ENCODE results near the gene CLCN6.

Gene CLCN6

DNA sequence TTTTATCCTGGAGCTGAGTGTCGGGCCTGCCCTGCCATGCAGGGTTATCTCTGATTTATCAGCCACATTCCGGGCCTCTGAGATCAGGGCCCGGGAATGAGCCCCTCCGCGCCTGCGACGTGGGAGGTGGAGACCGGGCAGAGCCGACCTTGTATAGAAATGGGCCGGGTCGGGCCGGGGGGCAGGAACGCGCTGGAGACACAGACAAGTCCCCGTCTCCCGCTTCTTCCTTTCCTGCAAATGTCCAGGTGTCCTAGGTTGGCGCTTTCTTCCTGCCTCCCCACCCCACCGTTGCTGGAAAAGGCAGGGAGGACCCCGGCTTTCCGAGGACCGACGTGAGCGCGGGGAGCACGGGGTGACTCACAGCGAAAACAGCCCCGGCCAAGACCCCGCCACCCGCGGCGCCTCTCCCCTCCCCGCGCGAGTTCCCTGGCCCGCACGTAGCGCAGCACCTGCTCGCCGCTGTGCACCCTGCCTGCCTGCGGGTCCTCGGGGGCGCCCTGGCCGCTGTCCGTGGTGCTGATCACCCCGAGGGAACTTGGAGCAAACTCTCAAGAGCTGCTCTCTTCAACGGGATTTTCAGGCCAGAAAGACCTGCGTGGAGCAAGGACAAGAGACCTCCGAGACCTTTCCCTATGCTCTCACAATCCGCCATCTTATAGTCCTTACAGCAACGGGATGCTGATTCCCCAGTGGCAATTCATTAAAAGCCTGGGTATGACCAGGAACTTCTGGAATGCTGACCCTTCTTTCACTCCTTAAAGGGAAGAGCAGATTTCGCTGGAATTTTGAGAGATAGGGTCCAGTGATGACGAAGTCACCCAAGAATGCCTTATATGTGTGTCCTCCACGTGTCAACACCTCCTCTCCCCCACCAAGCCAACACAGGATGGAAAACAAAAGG, 53.2 kb downstream of the CLCN6 start (continued):
- no peak for TF ChIP-seq ZNF701 (tag by site-specific recombination; IDR thresholded peaks at IDR 0.05)
- TF ChIP-seq ZNF610 (tag by site-specific recombination; IDR thresholded peaks at IDR 0.05; ENCODE audit: borderline replicate concordance): no peak
- TF ChIP-seq ZIC2 (tag by site-specific recombination; IDR thresholded peaks at IDR 0.05): peak; percentile 88
- TF ChIP-seq ZNF48 (tag by site-specific recombination; IDR thresholded peaks at IDR 0.05): no peak
- no peak; the same call in 1 of the 2 replicates for TF ChIP-seq KLF17 (tag by site-specific recombination; IDR thresholded peaks at IDR 0.05)
- no peak for TF ChIP-seq ZNF654 (tag by site-specific recombination; IDR thresholded peaks at IDR 0.05; ENCODE audit: low read depth)
- no peak for TF ChIP-seq ZNF112 (tag by site-specific recombination; IDR thresholded peaks at IDR 0.05)
- no peak for TF ChIP-seq ZNF24 (tag by site-specific recombination; IDR thresholded peaks at IDR 0.05)
- no peak for TF ChIP-seq REPIN1 (tag by site-specific recombination; IDR thresholded peaks at IDR 0.05; ENCODE audit: low read depth)
- TF ChIP-seq ZNF133 (tag by site-specific recombination; IDR thresholded peaks at IDR 0.05): no peak
- no peak for TF ChIP-seq ZNF571 (tag by site-specific recombination; IDR thresholded peaks at IDR 0.05)
- no peak for TF ChIP-seq BCL11A (tag by site-specific recombination; IDR thresholded peaks at IDR 0.05; ENCODE audit: low read depth)
- TF ChIP-seq GLI4 (tag by site-specific recombination; IDR thresholded peaks at IDR 0.05): no peak
- 0 out of 2 replicates have a peak, but pooled peaks have one; percentile 18 for TF ChIP-seq ZNF660 (tag by site-specific recombination; IDR thresholded peaks at IDR 0.05)
- TF ChIP-seq MYNN (tag by site-specific recombination; IDR thresholded peaks at IDR 0.05; ENCODE audit: borderline replicate concordance): no peak
- no peak for TF ChIP-seq ZNF792 (tag by site-specific recombination; IDR thresholded peaks at IDR 0.05)
- no peak for TF ChIP-seq ZNF76 (tag by site-specific recombination; IDR thresholded peaks at IDR 0.05; ENCODE audit: borderline replicate concordance, low read depth)
- no peak for TF ChIP-seq ZFP37 (tag by site-specific recombination; IDR thresholded peaks at IDR 0.05)
- TF ChIP-seq, protein P1, sequence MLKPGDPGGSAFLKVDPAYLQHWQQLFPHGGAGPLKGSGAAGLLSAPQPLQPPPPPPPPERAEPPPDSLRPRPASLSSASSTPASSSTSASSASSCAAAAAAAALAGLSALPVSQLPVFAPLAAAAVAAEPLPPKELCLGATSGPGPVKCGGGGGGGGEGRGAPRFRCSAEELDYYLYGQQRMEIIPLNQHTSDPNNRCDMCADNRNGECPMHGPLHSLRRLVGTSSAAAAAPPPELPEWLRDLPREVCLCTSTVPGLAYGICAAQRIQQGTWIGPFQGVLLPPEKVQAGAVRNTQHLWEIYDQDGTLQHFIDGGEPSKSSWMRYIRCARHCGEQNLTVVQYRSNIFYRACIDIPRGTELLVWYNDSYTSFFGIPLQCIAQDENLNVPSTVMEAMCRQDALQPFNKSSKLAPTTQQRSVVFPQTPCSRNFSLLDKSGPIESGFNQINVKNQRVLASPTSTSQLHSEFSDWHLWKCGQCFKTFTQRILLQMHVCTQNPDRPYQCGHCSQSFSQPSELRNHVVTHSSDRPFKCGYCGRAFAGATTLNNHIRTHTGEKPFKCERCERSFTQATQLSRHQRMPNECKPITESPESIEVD (tag by site-specific recombination; IDR thresholded peaks at IDR 0.05): no peak
- TF ChIP-seq ZNF292 (tag by site-specific recombination; IDR thresholded peaks at IDR 0.05; ENCODE audit: borderline replicate concordance, low read depth): no peak
- peak; percentile 91 for TF ChIP-seq PBX3 (CRISPR knock-in tag; IDR thresholded peaks at IDR 0.05)
- peak; percentile 54 for TF ChIP-seq SP7 (tag by site-specific recombination; IDR thresholded peaks at IDR 0.05)
- TF ChIP-seq ZFHX2 (tag by site-specific recombination; conservative IDR thresholded peaks at IDR 0.05): peak; percentile 33; the same call in 1 of the 2 replicates
- TF ChIP-seq ZNF174 (tag by site-specific recombination; IDR thresholded peaks at IDR 0.05): no peak
- TF ChIP-seq ZNF558 (tag by site-specific recombination; IDR thresholded peaks at IDR 0.05): no peak
- TF ChIP-seq ZNF274 (IDR thresholded peaks at IDR 0.05; ENCODE audit: low read length): no peak
- TF ChIP-seq ZNF274 (tag by site-specific recombination; IDR thresholded peaks at IDR 0.05; ENCODE audit: borderline replicate concordance): no peak
- no peak for TF ChIP-seq GLI2 (tag by site-specific recombination; IDR thresholded peaks at IDR 0.05; ENCODE audit: borderline replicate concordance, low read depth)
- TF ChIP-seq PATZ1 (tag by site-specific recombination; IDR thresholded peaks at IDR 0.05): peak; percentile 85
- TF ChIP-seq ZNF521 (tag by site-specific recombination; IDR thresholded peaks at IDR 0.05): no peak
- peak; percentile 69; the same call in 1 of the 2 replicates for TF ChIP-seq ZBTB10 (tag by site-specific recombination; IDR thresholded peaks at IDR 0.05)
- TF ChIP-seq ZNF354C (tag by site-specific recombination; IDR thresholded peaks at IDR 0.05; ENCODE audit: borderline replicate concordance, low read depth): no peak

Measured in HEK293 (cell line).